AG20443 (cell line): ENCODE results near the gene CHERP.
A peak's percentile ranks its signal among the peaks of the same experiment; 100 is the strongest.
"Not testable (repeated sequence)": the region's sequence is repeated elsewhere in the genome, so short reads cannot be mapped to it uniquely, and the experiment has no call there.

Experiments used
- DNase-seq: peaks from one replicate; pipeline ENCODE4 v3.0.0; 2012; ENCODE audit warnings: low spot score, mixed read lengths

The CHERP gene

GRCh38 chr19:16576690-16577530 lies 34.7 kb upstream of the CHERP start:
- no peak for DNase-seq

GRCh38 chr19:16575861-16576689 lies 33.8 kb upstream of the CHERP start:
- no peak for DNase-seq

- no peak for DNase-seq
These were observed 33.0 kb upstream of the CHERP start for GRCh38 chr19:16575282-16575681.

- no peak for DNase-seq
These were observed 31.7 kb upstream of the CHERP start for GRCh38 chr19:16573925-16574324.

GRCh38 chr19:16573296-16573695 lies 31.1 kb upstream of the CHERP start:
- DNase-seq = no peak

- DNase-seq = peak; percentile 99
These were observed 30.3 kb upstream of the CHERP start, which contains the start of gene SLC35E1 for GRCh38 chr19:16572332-16573211. Gene SLC35E1 (minus strand): TSS chr19:16572415. CDS start chr19:16572364, 51 bp downstream.

- DNase-seq = no peak
These were observed 29.6 kb upstream of the CHERP start for GRCh38 chr19:16571822-16572331.

GRCh38 chr19:16571283-16571682 lies 29.0 kb upstream of the CHERP start:
- no peak for DNase-seq

- no peak for DNase-seq
These were observed 27.5 kb upstream of the CHERP start for GRCh38 chr19:16569609-16570320.

- no peak for DNase-seq
These were observed 24.5 kb upstream of the CHERP start for GRCh38 chr19:16566702-16567101.

- no peak for DNase-seq
These were observed 23.9 kb upstream of the CHERP start for GRCh38 chr19:16566161-16566560.

GRCh38 chr19:16564842-16565241 lies 22.6 kb upstream of the CHERP start:
- no peak for DNase-seq

- no peak for DNase-seq
These were observed 20.4 kb upstream of the CHERP start for GRCh38 chr19:16562608-16563025.

- DNase-seq = no peak
These were observed 19.1 kb upstream of the CHERP start for GRCh38 chr19:16561382-16561781.

- DNase-seq = no peak
These were observed 17.6 kb upstream of the CHERP start for GRCh38 chr19:16559780-16560276.

GRCh38 chr19:16554776-16555175 lies 12.5 kb upstream of the CHERP start:
- DNase-seq = no peak

- not testable (repeated sequence) for DNase-seq
These were observed 9.7 kb upstream of the CHERP start for GRCh38 chr19:16551902-16552301.

- no peak for DNase-seq
These were observed 6.7 kb upstream of the CHERP start for GRCh38 chr19:16548956-16549355.

GRCh38 chr19:16544473-16545231 lies 2.4 kb upstream of the CHERP start:
- no peak for DNase-seq

- not testable (repeated sequence) for DNase-seq
These were observed 1.5 kb upstream of the CHERP start for GRCh38 chr19:16543734-16544133.
